ENCODE data around the gene DSE.

The DSE gene

GRCh38 chr6:116402108-116402937, 31.6 kb downstream of the DSE start:
- Histone ChIP-seq H3K79me2 (ENCODE audit: insufficient read depth, low read length) (no peaks in the 10 kb centered on the region), H4K20me1 (ENCODE audit: insufficient read depth, low read length) (no peaks in the 10 kb centered on the region)
- ATAC-seq (ENCODE audit: insufficient read depth, low read depth) = no peak

GRCh38 chr6:116403205-116403604, 32.5 kb downstream of the DSE start:
- no peak overlapping the region for H3K4me2 ChIP-seq (ENCODE audit: insufficient read depth, low read length)
- no peak for DNase-seq
- TF ChIP-seq EZH2 (IDR thresholded peaks at IDR 0.05; ENCODE audit: borderline replicate concordance, low read depth, low read length, severe bottlenecking) (no peak), CTCF (IDR thresholded peaks at IDR 0.05; ENCODE audit: borderline replicate concordance, extremely low read depth, low read length, poor library complexity, severe bottlenecking) (no peak)
- H3K79me2 ChIP-seq (ENCODE audit: insufficient read depth, low read length) = no peaks in the 10 kb centered on the region
- H3K36me3 ChIP-seq (ENCODE audit: insufficient read depth, low read length) = no peaks in the 10 kb centered on the region
- H4K20me1 ChIP-seq (ENCODE audit: insufficient read depth, low read length) = no peaks in the 10 kb centered on the region
- no peak overlapping the region for H3K4me3 ChIP-seq (ENCODE audit: low read depth in 1 of 2, low read length in 2 of 2)
- ATAC-seq (ENCODE audit: insufficient read depth, low read depth) = no peak
- no peak overlapping the region for H3K27ac ChIP-seq (ENCODE audit: low read length)
- no peak overlapping the region for H3K9ac ChIP-seq (ENCODE audit: low read depth, low read length)
- no peaks in the 10 kb centered on the region for H3K4me1 ChIP-seq (ENCODE audit: insufficient read depth, low read length)
- no peaks in the 10 kb centered on the region for H3K9me3 ChIP-seq (ENCODE audit: insufficient read depth, low read length, severe bottlenecking)
- no peak overlapping the region for H2AFZ ChIP-seq (ENCODE audit: low read depth, low read length)
- H3K27me3 ChIP-seq (ENCODE audit: insufficient read depth, low read length, poor library complexity) = no peaks in the 10 kb centered on the region

More at GRCh38 chr6:116402108-116402937, 31.6 kb downstream of the DSE start:
- Histone ChIP-seq H3K27ac (ENCODE audit: low read length) (no peak overlapping the region), H3K9ac (ENCODE audit: low read depth, low read length) (no peak overlapping the region), H3K27me3 (ENCODE audit: insufficient read depth, low read length, poor library complexity) (no peaks in the 10 kb centered on the region), H3K4me1 (ENCODE audit: insufficient read depth, low read length) (no peaks in the 10 kb centered on the region), H3K4me3 (ENCODE audit: low read depth in 1 of 2, low read length in 2 of 2) (no peak overlapping the region), H3K9me3 (ENCODE audit: insufficient read depth, low read length, severe bottlenecking) (no peaks in the 10 kb centered on the region), H2AFZ (ENCODE audit: low read depth, low read length) (no peak overlapping the region), H3K4me2 (ENCODE audit: insufficient read depth, low read length) (no peak overlapping the region), H3K36me3 (ENCODE audit: insufficient read depth, low read length) (no peaks in the 10 kb centered on the region)
- TF ChIP-seq CTCF (IDR thresholded peaks at IDR 0.05; ENCODE audit: borderline replicate concordance, extremely low read depth, low read length, poor library complexity, severe bottlenecking) (no peak), EZH2 (IDR thresholded peaks at IDR 0.05; ENCODE audit: borderline replicate concordance, low read depth, low read length, severe bottlenecking) (no peak)
- DNase-seq = no peak

- H3K36me3 ChIP-seq (ENCODE audit: insufficient read depth, low read length) = no peaks in the 10 kb centered on the region
- H3K79me2 ChIP-seq (ENCODE audit: insufficient read depth, low read length) = no peaks in the 10 kb centered on the region
- H2AFZ ChIP-seq (ENCODE audit: low read depth, low read length) = no peak overlapping the region
- H3K27me3 ChIP-seq (ENCODE audit: insufficient read depth, low read length, poor library complexity) = no peaks in the 10 kb centered on the region
- H3K9ac ChIP-seq (ENCODE audit: low read depth, low read length) = no peak overlapping the region
- TF ChIP-seq EZH2 (IDR thresholded peaks at IDR 0.05; ENCODE audit: borderline replicate concordance, low read depth, low read length, severe bottlenecking) (no peak), CTCF (IDR thresholded peaks at IDR 0.05; ENCODE audit: borderline replicate concordance, extremely low read depth, low read length, poor library complexity, severe bottlenecking) (no peak)
- no peak overlapping the region for H3K27ac ChIP-seq (ENCODE audit: low read length)
- H4K20me1 ChIP-seq (ENCODE audit: insufficient read depth, low read length) = no peaks in the 10 kb centered on the region
- no peaks in the 10 kb centered on the region for H3K9me3 ChIP-seq (ENCODE audit: insufficient read depth, low read length, severe bottlenecking)
- H3K4me2 ChIP-seq (ENCODE audit: insufficient read depth, low read length) = no peak overlapping the region
- ATAC-seq (ENCODE audit: insufficient read depth, low read depth) = no peak
- no peaks in the 10 kb centered on the region for H3K4me1 ChIP-seq (ENCODE audit: insufficient read depth, low read length)
- H3K4me3 ChIP-seq (ENCODE audit: low read depth in 1 of 2, low read length in 2 of 2) = no peak overlapping the region
- no peak for DNase-seq
Observed at GRCh38 chr6:116404696-116405095, 33.9 kb downstream of the DSE start.
